NT2/D1 (cell line): ENCODE measurements around the gene TMEM86B.

Experiments used
- SUZ12 ChIP-seq: IDR thresholded peaks from 2 replicates; pipeline ENCODE4 v1.6.1; 2011; ENCODE audit not compliant: insufficient read length, insufficient read depth; ENCODE audit errors: extremely low read depth
- ZNF274 ChIP-seq: IDR thresholded peaks from 2 replicates; pipeline ENCODE4 v1.6.1; 2011; ENCODE audit warnings: mild to moderate bottlenecking, low read depth, low read length

DNA sequence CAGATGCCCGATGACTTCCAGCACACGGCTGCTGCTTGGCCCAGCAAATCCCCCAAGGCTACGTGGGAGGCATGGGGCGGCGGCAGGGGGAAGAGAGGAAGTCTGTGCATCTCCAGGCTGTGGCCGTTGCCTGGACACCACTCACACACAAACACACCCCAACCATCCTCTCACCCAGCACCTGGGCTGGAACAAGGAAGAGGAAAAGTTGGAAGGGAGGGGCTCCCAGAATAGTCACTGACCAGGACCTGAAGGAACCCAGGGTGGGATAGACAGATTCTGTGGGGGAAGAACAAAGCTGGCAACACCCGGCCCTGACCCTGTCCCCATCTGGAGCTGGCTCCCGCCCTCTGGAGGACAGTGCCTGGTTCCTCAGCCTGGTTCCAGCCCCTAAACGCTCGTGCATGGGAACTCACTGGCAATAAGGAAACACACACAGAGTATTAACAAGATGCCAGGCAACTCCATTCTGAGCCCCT is 19.1 kb upstream of the TMEM86B start:
- TF ChIP-seq ZNF274 = no peak
- TF ChIP-seq SUZ12 = no peak
